Esophagus squamous epithelium (tissue), 4 donors: ENCODE measurements around the gene SAMD7.

ENCODE experiments used
- CTCF ChIP-seq, 6 experiments: fragments of 450-650 bp in 4 of 6; fragments of 200-600 bp in 2 of 6; sonication (generic) in 2 of 6; IDR thresholded peaks; one replicate each; pipeline ENCODE4 v1.5.1; 2016 to 2019; ENCODE audit warnings: antibody characterized with exemption in 6 of 6, mild to moderate bottlenecking in 4 of 6, moderate library complexity in 4 of 6
- POLR2A ChIP-seq, 4 donors: fragments of 450-650 bp; IDR thresholded peaks; one replicate each; pipeline ENCODE4 v1.6.1; 2017; ENCODE audit warnings: antibody characterized with exemption in 4 of 4, mild to moderate bottlenecking in 4 of 4, moderate library complexity in 3 of 4

- no peak for TF ChIP-seq CTCF (IDR thresholded peaks at IDR 0.05)
- TF ChIP-seq POLR2A (IDR thresholded peaks at IDR 0.05) = no peak
These were observed 47.1 kb upstream of the SAMD7 start for GRCh38 chr3:169864270-169864669.
